OCI-LY1 (cell line): ENCODE measurements around the gene RCAN3.
"Not testable (repeated sequence)": the region's sequence is repeated elsewhere in the genome, so short reads cannot be mapped to it uniquely, and the experiment has no call there.

ENCODE experiments used
- H2AFZ ChIP-seq: fragments of 200-600 bp; sonication (generic), shearing (Covaris generic); 2 replicates; pipeline ENCODE4 v1.6.0; 2014; ENCODE audit warnings: antibody characterized with exemption, mild to moderate bottlenecking, low read length
- H3F3A ChIP-seq: fragments of 200-600 bp; sonication (generic), shearing (Covaris generic); 2 replicates; pipeline ENCODE4 v1.6.0; 2014; ENCODE audit warnings: mild to moderate bottlenecking, antibody characterized with exemption, low read length, moderate library complexity; ENCODE audit not compliant: insufficient read depth
- H3K27ac ChIP-seq: fragments of 200-600 bp; sonication (generic); 2 replicates; pipeline ENCODE4 v1.5.1; 2014; ENCODE audit warnings: low read length, mixed run types, mild to moderate bottlenecking, low read depth; ENCODE audit not compliant: poor library complexity, severe bottlenecking
- H3K27me3 ChIP-seq: fragments of 200-600 bp; sonication (generic); 2 replicates; pipeline ENCODE4 v1.6.0; 2014; ENCODE audit warnings: antibody characterized with exemption, mild to moderate bottlenecking, low read length, moderate library complexity; ENCODE audit not compliant: insufficient read depth
- H3K36me3 ChIP-seq: fragments of 200-600 bp; sonication (generic); 2 replicates; pipeline ENCODE4 v1.6.1; 2014; ENCODE audit warnings: mild to moderate bottlenecking, antibody characterized with exemption, low read length, moderate library complexity, mixed read lengths; ENCODE audit not compliant: insufficient read depth
- H3K4me1 ChIP-seq: fragments of 200-600 bp; sonication (generic); 2 replicates; pipeline ENCODE4 v1.5.1; 2014; ENCODE audit warnings: mild to moderate bottlenecking, low read length, moderate library complexity; ENCODE audit not compliant: insufficient read depth, severe bottlenecking
- H3K4me2 ChIP-seq: fragments of 200-600 bp; sonication (generic), shearing (Covaris generic); 2 replicates; pipeline ENCODE4 v1.6.1; 2014; ENCODE audit warnings: low read length
- H3K4me3 ChIP-seq: fragments of 200-600 bp; sonication (generic); 2 replicates; pipeline ENCODE4 v1.5.1; 2014; ENCODE audit warnings: low read length, low read depth, mild to moderate bottlenecking, mixed read lengths; ENCODE audit not compliant: poor library complexity, severe bottlenecking
- H3K79me2 ChIP-seq: fragments of 200-600 bp; shearing (Covaris generic); 2 replicates; pipeline ENCODE4 v1.6.1; 2016; ENCODE audit warnings: mixed run types, low read length, mixed read lengths; ENCODE audit not compliant: insufficient read depth
- H3K9ac ChIP-seq: fragments of 200-600 bp; sonication (generic), shearing (Covaris generic); 2 replicates; pipeline ENCODE4 v1.6.1; 2014; ENCODE audit warnings: mild to moderate bottlenecking, low read length, mixed read lengths
- H3K9me2 ChIP-seq: fragments of 200-600 bp; sonication (generic), shearing (Covaris generic); 2 replicates; pipeline ENCODE4 v1.6.1; 2014; ENCODE audit warnings: low read depth, mild to moderate bottlenecking, low read length, mixed read lengths
- H3K9me3 ChIP-seq: fragments of 200-600 bp; shearing (Covaris generic); 2 replicates; pipeline ENCODE4 v1.6.1; 2014; ENCODE audit warnings: low read length, mixed read lengths
- H4K20me1 ChIP-seq: fragments of 200-600 bp; sonication (generic), shearing (Covaris generic); 2 replicates; pipeline ENCODE4 v1.6.0; 2016; ENCODE audit warnings: mild to moderate bottlenecking, low read length; ENCODE audit not compliant: insufficient read depth
- EZH2 ChIP-seq: fragments of 200-600 bp; sonication (generic), shearing (Covaris generic); IDR thresholded peaks from 2 replicates; pipeline ENCODE4 v1.8.0; 2017; ENCODE audit warnings: borderline replicate concordance, mixed run types, mild to moderate bottlenecking, antibody characterized with exemption, low read length, moderate library complexity, mixed read lengths
- TF ChIP-seq, protein P1 (sequence below): fragments of 200-600 bp; sonication (generic), shearing (Covaris generic); IDR thresholded peaks from 2 replicates; pipeline ENCODE4 v1.5.1; 2017; ENCODE audit warnings: mild to moderate bottlenecking, antibody characterized with exemption, low read length, moderate library complexity, mixed read lengths

The RCAN3 gene

DNA sequence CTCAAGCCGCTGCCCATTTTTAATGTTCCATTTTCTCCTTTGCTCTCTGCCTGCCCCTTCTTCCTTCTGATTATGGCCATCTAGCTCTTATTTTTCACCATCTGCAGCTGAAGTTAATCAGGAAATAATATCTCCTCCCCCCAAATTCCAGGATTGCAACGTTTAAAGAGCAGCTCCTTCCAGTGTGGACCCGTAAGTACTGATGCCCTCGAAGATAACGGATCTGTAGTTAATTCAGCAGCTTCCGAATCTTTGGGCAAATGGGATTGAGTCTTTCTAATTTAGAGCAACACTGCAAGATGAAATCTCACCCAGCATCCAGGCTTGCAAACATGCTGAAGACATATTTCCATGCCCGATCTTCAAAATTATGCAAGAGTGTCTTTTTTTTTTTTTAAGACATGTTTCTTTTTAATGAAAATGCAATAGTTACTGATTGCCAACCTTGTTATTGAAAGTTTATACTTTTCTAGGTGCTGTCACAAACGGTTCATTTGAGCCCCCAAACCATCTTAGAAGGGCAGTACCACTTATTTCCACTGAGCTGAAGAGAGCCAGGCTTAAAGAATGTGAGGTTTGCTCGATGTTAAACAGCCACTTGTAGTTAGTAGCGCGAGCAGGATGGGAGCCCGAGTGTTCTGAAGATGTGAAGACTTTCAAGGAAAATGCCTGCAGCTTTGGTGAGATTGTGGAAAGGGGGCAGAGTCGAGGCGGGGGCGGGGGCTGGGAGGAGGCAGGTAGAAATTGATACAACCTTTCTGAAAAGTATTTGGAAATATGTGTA lies 10.9 kb upstream of the RCAN3 start:
- H3K27ac ChIP-seq: no peak overlapping the region
- no peak overlapping the region for H3K4me3 ChIP-seq
- H3K9ac ChIP-seq: no peak overlapping the region
- no peaks in the 10 kb centered on the region for H3F3A ChIP-seq
- no peaks in the 10 kb centered on the region for H3K27me3 ChIP-seq
- H4K20me1 ChIP-seq: no peaks in the 10 kb centered on the region
- no peaks in the 10 kb centered on the region for H3K9me2 ChIP-seq
- H3K9me3 ChIP-seq: 0 out of 2 replicates have a peak, but pooled peaks cover 3% of the 10 kb centered on the region
- TF ChIP-seq, protein P1, sequence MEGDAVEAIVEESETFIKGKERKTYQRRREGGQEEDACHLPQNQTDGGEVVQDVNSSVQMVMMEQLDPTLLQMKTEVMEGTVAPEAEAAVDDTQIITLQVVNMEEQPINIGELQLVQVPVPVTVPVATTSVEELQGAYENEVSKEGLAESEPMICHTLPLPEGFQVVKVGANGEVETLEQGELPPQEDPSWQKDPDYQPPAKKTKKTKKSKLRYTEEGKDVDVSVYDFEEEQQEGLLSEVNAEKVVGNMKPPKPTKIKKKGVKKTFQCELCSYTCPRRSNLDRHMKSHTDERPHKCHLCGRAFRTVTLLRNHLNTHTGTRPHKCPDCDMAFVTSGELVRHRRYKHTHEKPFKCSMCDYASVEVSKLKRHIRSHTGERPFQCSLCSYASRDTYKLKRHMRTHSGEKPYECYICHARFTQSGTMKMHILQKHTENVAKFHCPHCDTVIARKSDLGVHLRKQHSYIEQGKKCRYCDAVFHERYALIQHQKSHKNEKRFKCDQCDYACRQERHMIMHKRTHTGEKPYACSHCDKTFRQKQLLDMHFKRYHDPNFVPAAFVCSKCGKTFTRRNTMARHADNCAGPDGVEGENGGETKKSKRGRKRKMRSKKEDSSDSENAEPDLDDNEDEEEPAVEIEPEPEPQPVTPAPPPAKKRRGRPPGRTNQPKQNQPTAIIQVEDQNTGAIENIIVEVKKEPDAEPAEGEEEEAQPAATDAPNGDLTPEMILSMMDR: no peak
- no peak for TF ChIP-seq EZH2
- no peaks in the 10 kb centered on the region for H3K79me2 ChIP-seq
- no peak overlapping the region for H3K4me2 ChIP-seq
- H3K36me3 ChIP-seq: no peaks in the 10 kb centered on the region
- peaks cover 3% of the 10 kb centered on the region for H3K4me1 ChIP-seq
- H2AFZ ChIP-seq: no peak overlapping the region

DNA sequence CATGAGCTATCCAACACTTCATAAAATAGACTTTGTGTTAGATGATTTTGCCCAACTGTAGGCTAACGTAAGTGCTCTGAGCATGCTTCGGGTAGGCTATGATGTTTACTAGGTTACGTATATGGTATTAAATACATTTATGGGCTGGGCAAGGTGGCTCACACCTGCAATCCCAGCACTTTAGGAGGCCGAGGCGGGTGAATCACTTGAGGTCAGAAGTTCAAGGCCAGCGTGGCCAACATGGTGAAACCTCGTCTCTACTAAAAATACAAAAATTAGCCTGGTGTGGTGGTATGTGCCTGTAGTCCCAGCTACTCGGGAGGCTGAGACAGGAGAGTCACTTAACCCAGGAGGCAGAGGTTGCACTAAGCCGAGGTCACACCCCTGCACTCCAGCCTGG lies 9.7 kb upstream of the RCAN3 start:
- H3K4me1 ChIP-seq, H3K9ac ChIP-seq, H3K4me3 ChIP-seq, H3F3A ChIP-seq, H3K27me3 ChIP-seq, H3K4me2 ChIP-seq, H3K9me2 ChIP-seq, H3K36me3 ChIP-seq, H3K27ac ChIP-seq, H2AFZ ChIP-seq, H3K9me3 ChIP-seq, H4K20me1 ChIP-seq, H3K79me2 ChIP-seq: not testable (repeated sequence)

DNA sequence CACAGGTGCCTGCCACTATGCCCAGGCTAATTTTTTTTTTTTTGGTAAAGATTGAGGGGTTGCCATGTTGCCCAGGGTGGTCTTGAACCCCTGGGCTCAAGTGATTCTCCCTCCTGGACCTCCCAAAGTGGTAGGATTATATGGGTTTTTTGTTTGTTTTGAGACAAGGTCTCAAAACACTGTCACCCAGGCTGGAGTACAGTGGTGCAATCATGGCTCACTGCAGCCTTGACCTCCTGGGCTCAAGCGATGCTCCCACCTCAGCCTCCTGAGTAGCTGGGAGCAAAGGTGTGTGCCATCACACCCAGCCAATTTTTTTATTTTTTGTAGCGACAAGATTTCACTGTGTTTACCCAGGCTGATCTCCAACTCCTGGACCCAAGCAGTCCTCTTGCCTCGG lies 8.9 kb upstream of the RCAN3 start:
- Histone ChIP-seq H2AFZ (no peak overlapping the region), H3K36me3 (no peaks in the 10 kb centered on the region), H3F3A (no peaks in the 10 kb centered on the region), H3K9me3 (0 out of 2 replicates have a peak, but pooled peaks cover 3% of the 10 kb centered on the region), H3K9ac (no peak overlapping the region), H3K79me2 (no peaks in the 10 kb centered on the region), H3K4me2 (no peak overlapping the region), H3K4me3 (no peak overlapping the region), H3K27me3 (no peaks in the 10 kb centered on the region), H4K20me1 (no peaks in the 10 kb centered on the region), H3K9me2 (no peaks in the 10 kb centered on the region), H3K4me1 (no peaks in the 10 kb centered on the region), H3K27ac (no peak overlapping the region)
- TF ChIP-seq EZH2: no peak
- TF ChIP-seq, protein P1: no peak

DNA sequence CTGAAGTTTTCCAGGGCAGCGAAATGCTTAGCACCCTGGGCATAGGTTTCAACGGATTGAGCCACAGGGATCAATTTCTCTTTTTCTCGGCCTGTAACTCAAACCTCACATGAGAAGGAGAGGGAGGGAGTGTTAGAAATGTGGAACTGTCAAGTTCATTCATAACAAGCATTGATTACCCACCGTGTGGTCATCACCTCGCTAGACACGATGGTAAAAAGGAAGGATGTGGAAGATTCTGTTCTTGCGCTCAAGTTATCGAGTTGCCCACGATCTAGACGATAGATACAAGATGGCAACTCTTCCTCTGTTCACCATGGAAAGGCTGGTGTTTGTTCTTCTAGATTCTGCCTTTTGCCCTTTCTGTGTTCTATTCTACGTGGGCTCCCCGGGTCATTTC lies 4.0 kb upstream of the RCAN3 start:
- Histone ChIP-seq H3K27ac (no peak overlapping the region), H3K36me3 (no peaks in the 10 kb centered on the region), H2AFZ (no peak overlapping the region), H3K9me3 (no peaks in the 10 kb centered on the region), H3K79me2 (no peaks in the 10 kb centered on the region), H3K4me1 (peaks cover 17% of the 10 kb centered on the region), H3K4me3 (no peak overlapping the region), H3K9ac (no peak overlapping the region), H3K9me2 (no peaks in the 10 kb centered on the region), H3K4me2 (no peak overlapping the region), H3F3A (no peaks in the 10 kb centered on the region), H4K20me1 (no peaks in the 10 kb centered on the region), H3K27me3 (no peaks in the 10 kb centered on the region)
- TF ChIP-seq EZH2: no peak
